ENCODE measurements around the gene GPRIN3.

GRCh38 chr4:89298788-89299152 lies 8.8 kb downstream of the GPRIN3 start:
- TF ChIP-seq YY1 (IDR thresholded peaks at IDR 0.05; ENCODE audit: insufficient read depth, insufficient read length) (no peak), ZNF274 (IDR thresholded peaks at IDR 0.05; ENCODE audit: low read depth, low read length) (no peak), SUZ12 (IDR thresholded peaks at IDR 0.05; ENCODE audit: extremely low read depth, insufficient read depth, insufficient read length) (no peak)
